ENCODE measurements around the gene SLC39A11.

SLC39A11 gene

DNA sequence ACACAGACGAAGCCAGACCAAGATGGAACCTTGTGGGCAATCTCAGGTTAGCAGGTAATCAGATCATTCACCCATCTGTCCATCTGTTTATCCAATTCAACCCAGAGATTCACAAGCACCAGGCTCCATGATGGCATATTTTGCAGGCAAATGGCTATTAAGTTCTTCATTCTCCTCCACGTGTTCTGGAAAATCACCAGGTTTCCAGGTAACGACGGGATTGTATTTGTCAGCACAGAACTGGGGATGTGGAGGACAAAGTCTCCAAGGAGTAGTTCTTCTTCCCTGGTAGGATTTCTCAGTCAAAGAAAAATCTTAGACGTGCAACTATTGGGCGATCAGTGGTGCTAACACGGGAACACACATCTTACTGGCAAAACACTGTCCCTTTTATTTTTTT is 368.8 kb downstream of the SLC39A11 start (continued):
- TF ChIP-seq ESRRG (CRISPR knock-in tag; IDR thresholded peaks at IDR 0.05) (no peak), GLIS3 (CRISPR knock-in tag; IDR thresholded peaks at IDR 0.05) (no peak), TCF4 (CRISPR knock-in tag; IDR thresholded peaks at IDR 0.05; ENCODE audit: borderline replicate concordance) (no peak)

DNA sequence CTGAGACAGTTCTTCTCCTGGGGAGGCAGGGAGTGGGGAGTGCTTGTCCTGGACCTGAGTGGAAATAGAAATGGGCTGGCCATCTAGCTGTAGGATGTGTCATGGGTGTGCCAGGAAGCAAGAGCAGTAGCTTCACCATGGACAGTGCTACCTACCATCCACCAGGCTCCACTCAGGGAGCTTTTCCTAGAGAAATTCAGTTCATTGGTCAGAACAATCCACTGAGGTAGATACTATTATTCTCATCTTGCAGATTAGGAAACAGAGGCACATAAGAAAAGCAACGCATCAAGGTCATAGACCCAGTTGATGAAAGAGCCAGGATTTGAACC is 372.0 kb downstream of the SLC39A11 start:
- ATAC-seq = no peak
- TF ChIP-seq ZFP3 (CRISPR knock-in tag; IDR thresholded peaks at IDR 0.05) = no peak
- no peak for TF ChIP-seq ZNF8 (CRISPR knock-in tag; IDR thresholded peaks at IDR 0.05)
- TF ChIP-seq ZFP30 (CRISPR knock-in tag; IDR thresholded peaks at IDR 0.05) = no peak
- no peak for TF ChIP-seq ZNF565 (CRISPR knock-in tag; conservative IDR thresholded peaks at IDR 0.05; ENCODE audit: low read depth)
- no peak for TF ChIP-seq ISL1 (CRISPR knock-in tag; IDR thresholded peaks at IDR 0.05)
- TF ChIP-seq, protein P1, sequence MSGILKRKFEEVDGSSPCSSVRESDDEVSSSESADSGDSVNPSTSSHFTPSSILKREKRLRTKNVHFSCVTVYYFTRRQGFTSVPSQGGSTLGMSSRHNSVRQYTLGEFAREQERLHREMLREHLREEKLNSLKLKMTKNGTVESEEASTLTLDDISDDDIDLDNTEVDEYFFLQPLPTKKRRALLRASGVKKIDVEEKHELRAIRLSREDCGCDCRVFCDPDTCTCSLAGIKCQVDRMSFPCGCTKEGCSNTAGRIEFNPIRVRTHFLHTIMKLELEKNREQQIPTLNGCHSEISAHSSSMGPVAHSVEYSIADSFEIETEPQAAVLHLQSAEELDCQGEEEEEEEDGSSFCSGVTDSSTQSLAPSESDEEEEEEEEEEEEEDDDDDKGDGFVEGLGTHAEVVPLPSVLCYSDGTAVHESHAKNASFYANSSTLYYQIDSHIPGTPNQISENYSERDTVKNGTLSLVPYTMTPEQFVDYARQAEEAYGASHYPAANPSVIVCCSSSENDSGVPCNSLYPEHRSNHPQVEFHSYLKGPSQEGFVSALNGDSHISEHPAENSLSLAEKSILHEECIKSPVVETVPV (CRISPR knock-in tag; IDR thresholded peaks at IDR 0.05) = no peak
- TF ChIP-seq ZC3H10 (CRISPR knock-in tag; IDR thresholded peaks at IDR 0.05) = no peak
- TF ChIP-seq BACH2 (CRISPR knock-in tag; IDR thresholded peaks at IDR 0.05; ENCODE audit: borderline replicate concordance) = no peak
- TF ChIP-seq ZNF70 (CRISPR knock-in tag; IDR thresholded peaks at IDR 0.05) = no peak
- no peak for TF ChIP-seq SNAI2 (CRISPR knock-in tag; IDR thresholded peaks at IDR 0.05)
- TF ChIP-seq, protein P2, sequence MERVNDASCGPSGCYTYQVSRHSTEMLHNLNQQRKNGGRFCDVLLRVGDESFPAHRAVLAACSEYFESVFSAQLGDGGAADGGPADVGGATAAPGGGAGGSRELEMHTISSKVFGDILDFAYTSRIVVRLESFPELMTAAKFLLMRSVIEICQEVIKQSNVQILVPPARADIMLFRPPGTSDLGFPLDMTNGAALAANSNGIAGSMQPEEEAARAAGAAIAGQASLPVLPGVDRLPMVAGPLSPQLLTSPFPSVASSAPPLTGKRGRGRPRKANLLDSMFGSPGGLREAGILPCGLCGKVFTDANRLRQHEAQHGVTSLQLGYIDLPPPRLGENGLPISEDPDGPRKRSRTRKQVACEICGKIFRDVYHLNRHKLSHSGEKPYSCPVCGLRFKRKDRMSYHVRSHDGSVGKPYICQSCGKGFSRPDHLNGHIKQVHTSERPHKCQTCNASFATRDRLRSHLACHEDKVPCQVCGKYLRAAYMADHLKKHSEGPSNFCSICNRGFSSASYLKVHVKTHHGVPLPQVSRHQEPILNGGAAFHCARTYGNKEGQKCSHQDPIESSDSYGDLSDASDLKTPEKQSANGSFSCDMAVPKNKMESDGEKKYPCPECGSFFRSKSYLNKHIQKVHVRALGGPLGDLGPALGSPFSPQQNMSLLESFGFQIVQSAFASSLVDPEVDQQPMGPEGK (CRISPR knock-in tag; IDR thresholded peaks at IDR 0.05; ENCODE audit: borderline replicate concordance) = no peak
- no peak for TF ChIP-seq RARB (CRISPR knock-in tag; IDR thresholded peaks at IDR 0.05)
- TF ChIP-seq PPARA (CRISPR knock-in tag; IDR thresholded peaks at IDR 0.05; ENCODE audit: borderline replicate concordance) = no peak

DNA sequence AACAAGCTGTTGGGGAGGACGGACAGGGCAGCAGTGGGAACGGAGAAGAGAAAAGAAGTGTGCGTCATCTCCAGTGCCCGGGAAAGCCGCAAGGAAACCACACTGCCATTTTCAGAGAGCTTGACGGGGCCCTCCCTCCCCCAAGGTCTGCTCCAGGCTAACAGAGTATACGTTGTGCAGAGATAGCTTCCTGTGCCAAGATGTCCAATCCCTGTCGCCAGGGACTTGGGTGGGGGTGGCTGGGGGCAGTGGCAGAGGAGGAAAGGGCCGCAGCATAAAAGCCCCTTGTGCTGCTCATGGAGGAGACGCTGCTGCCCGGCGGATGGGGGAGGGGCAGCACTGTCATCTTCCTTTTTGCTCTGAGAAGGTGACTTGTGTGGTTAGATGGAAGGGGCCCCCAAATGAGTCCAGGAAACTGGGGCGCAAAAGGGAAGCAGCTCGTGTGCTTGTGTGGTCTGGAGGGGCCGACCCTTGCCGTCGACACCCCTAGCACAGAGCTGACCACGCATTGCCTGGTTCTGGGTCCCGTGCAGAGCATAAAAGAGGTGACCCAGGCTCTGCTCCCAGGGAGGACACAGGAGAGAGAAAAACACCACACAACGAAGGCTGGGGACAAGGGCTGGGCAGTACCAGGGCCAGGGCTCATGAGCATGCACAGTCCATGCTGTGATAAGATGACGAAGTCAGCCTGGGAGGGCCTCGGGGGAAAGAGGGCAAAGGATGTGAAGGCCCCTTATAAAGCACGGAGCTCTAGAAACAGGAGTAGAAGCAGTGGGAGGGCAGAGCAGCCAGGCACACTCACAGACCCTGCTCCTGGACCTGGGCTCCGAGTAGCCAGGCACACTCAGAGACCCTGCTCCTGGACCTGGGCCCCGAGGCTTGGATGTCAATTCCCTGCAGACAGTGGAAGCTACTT is 372.7 kb downstream of the SLC39A11 start:
- TF ChIP-seq ARNTL (CRISPR knock-in tag; IDR thresholded peaks at IDR 0.05; ENCODE audit: borderline replicate concordance, low read depth) = no peak
- TF ChIP-seq PPARA (CRISPR knock-in tag; IDR thresholded peaks at IDR 0.05; ENCODE audit: borderline replicate concordance) = no peak
- no peak for TF ChIP-seq ZNF565 (CRISPR knock-in tag; conservative IDR thresholded peaks at IDR 0.05; ENCODE audit: low read depth)
- TF ChIP-seq, protein P3, sequence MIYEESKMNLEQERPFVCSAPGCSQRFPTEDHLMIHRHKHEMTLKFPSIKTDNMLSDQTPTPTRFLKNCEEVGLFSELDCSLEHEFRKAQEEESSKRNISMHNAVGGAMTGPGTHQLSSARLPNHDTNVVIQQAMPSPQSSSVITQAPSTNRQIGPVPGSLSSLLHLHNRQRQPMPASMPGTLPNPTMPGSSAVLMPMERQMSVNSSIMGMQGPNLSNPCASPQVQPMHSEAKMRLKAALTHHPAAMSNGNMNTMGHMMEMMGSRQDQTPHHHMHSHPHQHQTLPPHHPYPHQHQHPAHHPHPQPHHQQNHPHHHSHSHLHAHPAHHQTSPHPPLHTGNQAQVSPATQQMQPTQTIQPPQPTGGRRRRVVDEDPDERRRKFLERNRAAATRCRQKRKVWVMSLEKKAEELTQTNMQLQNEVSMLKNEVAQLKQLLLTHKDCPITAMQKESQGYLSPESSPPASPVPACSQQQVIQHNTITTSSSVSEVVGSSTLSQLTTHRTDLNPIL (CRISPR knock-in tag; IDR thresholded peaks at IDR 0.05; ENCODE audit: low read depth) = no peak
- no peak for TF ChIP-seq GLIS3 (CRISPR knock-in tag; IDR thresholded peaks at IDR 0.05)
- TF ChIP-seq CSDC2 (CRISPR knock-in tag; IDR thresholded peaks at IDR 0.05) = no peak
- no peak for TF ChIP-seq ZFP30 (CRISPR knock-in tag; IDR thresholded peaks at IDR 0.05)
- no peak for TF ChIP-seq ZNF8 (CRISPR knock-in tag; IDR thresholded peaks at IDR 0.05)
- TF ChIP-seq RARB (CRISPR knock-in tag; IDR thresholded peaks at IDR 0.05) = no peak
- no peak for TF ChIP-seq ESRRG (CRISPR knock-in tag; IDR thresholded peaks at IDR 0.05)
- TF ChIP-seq OSR1 (CRISPR knock-in tag; IDR thresholded peaks at IDR 0.05) = no peak
- TF ChIP-seq, protein P2 (CRISPR knock-in tag; IDR thresholded peaks at IDR 0.05; ENCODE audit: borderline replicate concordance) = no peak
- TF ChIP-seq TCF4 (CRISPR knock-in tag; IDR thresholded peaks at IDR 0.05; ENCODE audit: borderline replicate concordance) = no peak
- TF ChIP-seq, protein P4, sequence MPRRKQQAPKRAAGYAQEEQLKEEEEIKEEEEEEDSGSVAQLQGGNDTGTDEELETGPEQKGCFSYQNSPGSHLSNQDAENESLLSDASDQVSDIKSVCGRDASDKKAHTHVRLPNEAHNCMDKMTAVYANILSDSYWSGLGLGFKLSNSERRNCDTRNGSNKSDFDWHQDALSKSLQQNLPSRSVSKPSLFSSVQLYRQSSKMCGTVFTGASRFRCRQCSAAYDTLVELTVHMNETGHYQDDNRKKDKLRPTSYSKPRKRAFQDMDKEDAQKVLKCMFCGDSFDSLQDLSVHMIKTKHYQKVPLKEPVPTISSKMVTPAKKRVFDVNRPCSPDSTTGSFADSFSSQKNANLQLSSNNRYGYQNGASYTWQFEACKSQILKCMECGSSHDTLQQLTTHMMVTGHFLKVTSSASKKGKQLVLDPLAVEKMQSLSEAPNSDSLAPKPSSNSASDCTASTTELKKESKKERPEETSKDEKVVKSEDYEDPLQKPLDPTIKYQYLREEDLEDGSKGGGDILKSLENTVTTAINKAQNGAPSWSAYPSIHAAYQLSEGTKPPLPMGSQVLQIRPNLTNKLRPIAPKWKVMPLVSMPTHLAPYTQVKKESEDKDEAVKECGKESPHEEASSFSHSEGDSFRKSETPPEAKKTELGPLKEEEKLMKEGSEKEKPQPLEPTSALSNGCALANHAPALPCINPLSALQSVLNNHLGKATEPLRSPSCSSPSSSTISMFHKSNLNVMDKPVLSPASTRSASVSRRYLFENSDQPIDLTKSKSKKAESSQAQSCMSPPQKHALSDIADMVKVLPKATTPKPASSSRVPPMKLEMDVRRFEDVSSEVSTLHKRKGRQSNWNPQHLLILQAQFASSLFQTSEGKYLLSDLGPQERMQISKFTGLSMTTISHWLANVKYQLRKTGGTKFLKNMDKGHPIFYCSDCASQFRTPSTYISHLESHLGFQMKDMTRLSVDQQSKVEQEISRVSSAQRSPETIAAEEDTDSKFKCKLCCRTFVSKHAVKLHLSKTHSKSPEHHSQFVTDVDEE (CRISPR knock-in tag; IDR thresholded peaks at IDR 0.05) = no peak
- TF ChIP-seq TOX (CRISPR knock-in tag; IDR thresholded peaks at IDR 0.05; ENCODE audit: borderline replicate concordance) = no peak
- no peak for TF ChIP-seq SNAI2 (CRISPR knock-in tag; IDR thresholded peaks at IDR 0.05)
- TF ChIP-seq, protein P5, sequence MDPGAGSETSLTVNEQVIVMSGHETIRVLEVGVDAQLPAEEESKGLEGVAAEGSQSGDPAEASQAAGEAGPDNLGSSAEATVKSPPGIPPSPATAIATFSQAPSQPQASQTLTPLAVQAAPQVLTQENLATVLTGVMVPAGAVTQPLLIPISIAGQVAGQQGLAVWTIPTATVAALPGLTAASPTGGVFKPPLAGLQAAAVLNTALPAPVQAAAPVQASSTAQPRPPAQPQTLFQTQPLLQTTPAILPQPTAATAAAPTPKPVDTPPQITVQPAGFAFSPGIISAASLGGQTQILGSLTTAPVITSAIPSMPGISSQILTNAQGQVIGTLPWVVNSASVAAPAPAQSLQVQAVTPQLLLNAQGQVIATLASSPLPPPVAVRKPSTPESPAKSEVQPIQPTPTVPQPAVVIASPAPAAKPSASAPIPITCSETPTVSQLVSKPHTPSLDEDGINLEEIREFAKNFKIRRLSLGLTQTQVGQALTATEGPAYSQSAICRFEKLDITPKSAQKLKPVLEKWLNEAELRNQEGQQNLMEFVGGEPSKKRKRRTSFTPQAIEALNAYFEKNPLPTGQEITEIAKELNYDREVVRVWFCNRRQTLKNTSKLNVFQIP (CRISPR knock-in tag; IDR thresholded peaks at IDR 0.05; ENCODE audit: borderline replicate concordance, low read depth) = no peak
- TF ChIP-seq ZNF70 (CRISPR knock-in tag; IDR thresholded peaks at IDR 0.05) = no peak
- no peak for TF ChIP-seq ZC3H10 (CRISPR knock-in tag; IDR thresholded peaks at IDR 0.05)
- no peak for ATAC-seq

All from SK-N-SH treated with all-trans-retinoic acid at 6 μM for 48 hours (cell line).